ENCODE data around the gene MINDY1.

DNA sequence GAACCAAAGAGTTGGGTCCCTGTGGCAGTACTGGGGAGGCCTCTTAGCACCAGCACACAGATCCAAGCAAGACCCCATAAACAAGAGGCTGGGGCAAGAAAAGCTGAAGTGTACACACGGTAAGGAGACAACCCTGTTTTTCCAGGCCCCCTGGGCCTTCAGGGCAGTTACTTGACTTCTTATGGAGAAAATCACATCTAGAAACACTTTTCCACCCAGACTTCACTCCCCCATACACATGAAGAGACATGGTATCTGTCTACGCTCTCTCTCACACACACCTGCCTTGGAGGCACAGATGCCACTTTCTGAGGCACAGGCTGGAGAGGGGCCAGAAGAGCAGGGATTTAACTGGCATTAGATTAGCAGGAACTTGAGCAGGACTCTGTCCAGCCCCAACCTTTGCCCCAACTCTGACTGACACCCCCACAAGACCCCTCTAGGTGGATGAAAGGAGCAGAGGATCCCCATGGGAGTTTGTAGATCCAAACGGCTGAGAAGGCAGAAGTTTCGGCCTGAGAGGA lies 34.2 kb downstream of the MINDY1 start:
- TF ChIP-seq CTCF (IDR thresholded peaks at IDR 0.05) (no peak), TCF7L2 (IDR thresholded peaks at IDR 0.05; ENCODE audit: low read depth, low read length) (no peak)
- TF ChIP-seq, protein P1, sequence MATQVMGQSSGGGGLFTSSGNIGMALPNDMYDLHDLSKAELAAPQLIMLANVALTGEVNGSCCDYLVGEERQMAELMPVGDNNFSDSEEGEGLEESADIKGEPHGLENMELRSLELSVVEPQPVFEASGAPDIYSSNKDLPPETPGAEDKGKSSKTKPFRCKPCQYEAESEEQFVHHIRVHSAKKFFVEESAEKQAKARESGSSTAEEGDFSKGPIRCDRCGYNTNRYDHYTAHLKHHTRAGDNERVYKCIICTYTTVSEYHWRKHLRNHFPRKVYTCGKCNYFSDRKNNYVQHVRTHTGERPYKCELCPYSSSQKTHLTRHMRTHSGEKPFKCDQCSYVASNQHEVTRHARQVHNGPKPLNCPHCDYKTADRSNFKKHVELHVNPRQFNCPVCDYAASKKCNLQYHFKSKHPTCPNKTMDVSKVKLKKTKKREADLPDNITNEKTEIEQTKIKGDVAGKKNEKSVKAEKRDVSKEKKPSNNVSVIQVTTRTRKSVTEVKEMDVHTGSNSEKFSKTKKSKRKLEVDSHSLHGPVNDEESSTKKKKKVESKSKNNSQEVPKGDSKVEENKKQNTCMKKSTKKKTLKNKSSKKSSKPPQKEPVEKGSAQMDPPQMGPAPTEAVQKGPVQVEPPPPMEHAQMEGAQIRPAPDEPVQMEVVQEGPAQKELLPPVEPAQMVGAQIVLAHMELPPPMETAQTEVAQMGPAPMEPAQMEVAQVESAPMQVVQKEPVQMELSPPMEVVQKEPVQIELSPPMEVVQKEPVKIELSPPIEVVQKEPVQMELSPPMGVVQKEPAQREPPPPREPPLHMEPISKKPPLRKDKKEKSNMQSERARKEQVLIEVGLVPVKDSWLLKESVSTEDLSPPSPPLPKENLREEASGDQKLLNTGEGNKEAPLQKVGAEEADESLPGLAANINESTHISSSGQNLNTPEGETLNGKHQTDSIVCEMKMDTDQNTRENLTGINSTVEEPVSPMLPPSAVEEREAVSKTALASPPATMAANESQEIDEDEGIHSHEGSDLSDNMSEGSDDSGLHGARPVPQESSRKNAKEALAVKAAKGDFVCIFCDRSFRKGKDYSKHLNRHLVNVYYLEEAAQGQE (IDR thresholded peaks at IDR 0.05; ENCODE audit: insufficient read depth in 1 of 2, low read depth in 2 of 2, low read length in 1 of 2), result no peak
